ENCODE data around the gene RC3H2. TPM values are rescaled to one million over a fixed set of nuclear protein-coding genes. Genes with fewer than 3 reads are reported as not detected.
A peak's percentile ranks its signal among the peaks of the same experiment; 100 is the strongest.
"Not testable (repeated sequence)": the region's sequence is repeated elsewhere in the genome, so short reads cannot be mapped to it uniquely, and the experiment has no call there.

Gene RC3H2
- total RNA-seq, 1 experiment from 2014 or later: 26.1 TPM

DNA sequence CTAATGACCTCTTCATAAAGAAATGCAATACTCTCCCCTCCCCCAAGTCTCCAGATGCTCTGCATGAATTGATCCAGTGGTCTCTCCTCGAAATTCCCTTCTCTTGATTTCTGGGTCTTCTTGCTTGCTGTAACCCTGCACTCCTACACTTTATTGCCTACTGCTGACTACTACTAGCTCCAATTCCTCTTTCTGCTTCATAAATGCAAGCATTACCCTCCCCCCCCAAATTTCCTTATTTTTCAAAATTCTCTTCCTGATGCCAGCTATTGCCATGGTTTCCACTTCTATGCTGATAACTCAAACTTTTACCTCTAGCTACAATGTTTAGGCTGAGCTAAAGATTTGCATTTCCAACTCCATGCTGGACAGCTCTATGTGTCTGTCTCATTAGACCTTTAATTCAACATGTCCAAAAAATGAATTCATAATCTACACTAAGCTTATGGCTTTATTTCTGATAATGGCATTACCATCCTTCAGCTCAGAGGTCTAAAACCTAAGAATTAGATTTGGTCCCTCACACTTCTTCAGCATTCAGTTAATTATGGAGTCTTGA lies 24.7 kb upstream of the RC3H2 start:
- no peak for DNase-seq (ENCODE audit: low read depth)

DNA sequence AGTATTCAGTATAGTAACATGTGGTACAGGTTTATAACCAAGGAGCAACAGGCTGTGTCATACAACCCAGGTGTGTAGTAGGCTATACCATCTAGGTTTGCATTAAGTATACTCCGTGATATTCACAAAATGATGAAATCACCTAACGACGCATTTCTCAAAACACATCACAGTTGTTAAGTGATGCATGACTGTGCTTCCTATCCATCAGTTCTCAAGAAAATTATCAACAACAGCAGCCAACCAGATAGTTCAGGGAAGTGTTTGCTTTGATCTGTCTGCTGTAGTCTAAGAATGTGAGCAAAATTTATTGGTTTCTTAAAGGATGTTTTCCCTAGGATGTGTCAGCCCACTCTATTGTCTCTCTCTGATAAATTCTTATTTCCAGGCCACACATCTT lies 18.8 kb upstream of the RC3H2 start:
- DNase-seq (ENCODE audit: low read depth): no peak

DNA sequence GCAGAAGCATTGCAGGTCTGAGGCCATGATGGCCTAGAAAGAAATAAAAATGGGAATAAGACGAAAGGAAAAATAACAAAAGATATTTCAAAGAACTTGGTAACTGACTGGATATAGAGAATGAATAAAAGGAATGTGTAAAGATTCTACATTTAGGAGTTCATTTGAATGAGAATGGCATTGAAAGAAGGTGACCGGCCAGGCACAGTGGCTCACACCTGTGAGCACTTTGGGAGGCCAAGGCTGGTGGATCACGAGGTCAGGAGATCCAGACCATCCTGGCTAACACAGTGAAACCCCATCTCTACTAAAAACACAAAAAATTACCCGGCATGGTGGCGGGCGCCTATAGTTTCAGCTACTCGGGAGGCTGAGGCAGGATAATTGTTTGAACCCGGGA lies 17.6 kb upstream of the RC3H2 start:
- DNase-seq (ENCODE audit: low read depth): no peak

DNA sequence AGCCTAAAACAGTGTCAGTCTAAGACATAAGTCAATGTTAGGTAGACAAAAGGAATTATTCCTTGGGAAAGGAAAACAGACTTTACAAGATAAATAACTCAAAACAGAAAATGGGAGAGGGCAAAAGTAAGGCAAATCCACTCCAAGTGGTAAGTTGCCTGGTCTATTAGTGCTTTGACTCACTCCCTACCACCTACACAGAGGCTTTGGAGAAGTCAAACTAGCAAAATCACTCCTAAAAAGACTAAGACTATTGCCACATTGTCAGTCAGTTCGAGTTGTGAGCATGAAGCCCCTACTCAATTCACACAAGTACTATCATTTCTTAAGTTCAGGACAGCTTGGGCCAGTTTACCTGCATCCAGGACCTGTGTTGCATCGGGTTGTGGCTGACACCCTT lies 13.2 kb upstream of the RC3H2 start:
- DNase-seq (ENCODE audit: low read depth): no peak

DNA sequence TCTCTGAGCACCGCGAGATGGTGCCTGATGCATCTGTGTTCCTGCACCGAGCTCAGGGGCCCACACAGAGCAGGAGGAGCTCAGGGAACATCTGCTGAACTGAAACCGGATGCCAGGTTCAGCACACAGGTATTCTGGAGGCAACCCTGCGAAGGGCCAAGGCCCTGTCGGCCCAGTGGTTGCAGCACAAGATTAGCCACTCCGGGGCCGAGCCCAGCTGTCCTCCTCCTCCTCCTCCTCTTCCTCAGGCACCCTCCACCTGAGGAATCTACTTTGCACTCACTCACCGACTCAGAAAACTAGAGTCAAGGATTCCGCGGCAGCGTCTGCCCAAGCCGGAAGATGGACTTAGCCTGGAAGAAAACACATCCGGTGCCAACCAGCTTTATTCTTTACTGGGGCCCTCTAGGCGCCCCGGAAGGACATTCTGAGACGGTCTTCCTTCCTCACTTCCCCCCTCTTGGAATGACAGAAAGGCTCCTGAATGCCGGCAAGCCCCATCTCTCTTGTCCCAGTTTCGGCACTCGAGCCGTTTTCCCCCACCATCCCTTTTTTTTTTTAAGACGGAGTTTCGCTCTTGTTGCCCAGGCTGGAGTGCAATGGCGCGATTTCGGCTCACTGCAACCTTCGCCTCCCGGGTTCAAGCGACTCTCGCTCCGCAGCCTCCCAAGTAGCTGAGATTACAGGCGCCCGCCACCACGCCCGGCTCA lies 8.0 kb upstream of the RC3H2 start, which contains the start of gene ZBTB6:
Gene ZBTB6, minus strand, starts transcription at position 360 of the 710 bp plus-strand sequence. CDS start 1,251 bp downstream, outside the sequence.
- peak; percentile 86 for DNase-seq (ENCODE audit: low read depth)

DNA sequence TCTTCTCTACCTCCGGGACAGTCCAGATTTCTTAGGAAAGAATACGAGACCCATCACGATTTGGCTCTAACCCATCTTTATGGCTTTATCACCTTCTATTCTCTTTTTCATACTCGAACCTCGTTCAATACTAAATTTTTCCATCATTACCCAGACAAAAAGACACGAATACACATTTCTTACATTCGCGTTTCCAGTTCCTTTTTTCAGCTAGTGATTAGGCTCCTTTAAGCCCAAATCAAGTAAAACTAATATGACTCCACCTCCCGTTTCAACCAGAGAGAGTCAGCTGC lies 7.5 kb upstream of the RC3H2 start:
- DNase-seq (ENCODE audit: low read depth): no peak

DNA sequence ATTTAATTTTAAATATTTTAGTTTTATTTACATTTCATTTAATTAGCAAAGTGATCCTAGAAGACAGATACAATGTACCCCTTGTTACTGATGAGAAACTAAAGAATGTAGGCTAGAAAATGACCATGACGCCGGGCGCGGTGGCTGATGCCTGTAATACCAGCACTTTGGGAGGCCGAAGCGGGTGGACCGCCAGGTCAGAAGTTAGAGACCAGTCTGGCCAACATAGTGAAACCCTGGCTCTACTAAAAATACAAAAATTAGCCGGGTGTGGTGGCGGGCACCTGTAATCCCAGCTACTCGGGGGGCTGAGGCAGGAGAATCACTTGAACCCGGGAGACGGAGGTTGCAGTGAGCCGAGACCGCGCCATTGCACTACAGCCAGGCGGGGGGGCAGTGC lies 963 bp upstream of the RC3H2 start:
- DNase-seq (ENCODE audit: low read depth): not testable (repeated sequence)

DNA sequence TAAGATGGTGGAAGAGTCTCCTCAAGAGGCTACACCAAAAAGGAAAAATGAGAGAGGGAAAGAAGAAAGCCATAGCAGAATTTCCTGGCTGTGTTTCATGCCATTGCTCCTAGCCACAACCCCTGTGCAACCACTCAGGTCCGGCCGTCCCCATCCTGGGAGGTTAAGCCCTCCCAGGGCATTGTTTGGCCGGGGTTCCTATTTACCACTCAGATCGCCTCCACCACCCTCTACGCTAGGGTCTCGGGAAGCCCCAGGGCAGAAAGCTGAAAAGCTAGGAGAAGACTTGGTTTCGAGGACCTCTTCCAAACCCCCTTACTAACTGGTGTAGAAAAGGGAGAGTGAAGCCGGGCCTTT lies 715 bp downstream of the RC3H2 start:
- peak; percentile 57 for DNase-seq (ENCODE audit: low read depth)

DNA sequence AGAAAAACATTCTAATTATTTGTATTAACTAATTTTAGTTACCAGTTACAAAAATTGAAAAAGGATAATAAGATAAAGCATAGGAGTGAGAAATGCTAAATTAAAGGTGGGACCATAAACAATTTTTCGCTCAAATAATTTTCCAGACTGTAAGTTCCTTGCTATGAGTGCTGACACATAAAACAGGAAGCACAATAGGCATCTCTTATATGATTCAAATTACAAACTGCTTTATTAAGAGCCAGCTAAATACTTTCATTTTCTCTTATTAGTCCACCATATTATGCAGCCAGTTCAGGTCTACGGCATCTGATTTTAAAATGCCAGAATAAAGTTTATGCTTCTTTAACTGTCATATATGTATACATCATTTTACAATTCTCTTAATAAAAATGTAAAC lies 4.4 kb downstream of the RC3H2 start:
- DNase-seq (ENCODE audit: low read depth): peak; percentile 6

DNA sequence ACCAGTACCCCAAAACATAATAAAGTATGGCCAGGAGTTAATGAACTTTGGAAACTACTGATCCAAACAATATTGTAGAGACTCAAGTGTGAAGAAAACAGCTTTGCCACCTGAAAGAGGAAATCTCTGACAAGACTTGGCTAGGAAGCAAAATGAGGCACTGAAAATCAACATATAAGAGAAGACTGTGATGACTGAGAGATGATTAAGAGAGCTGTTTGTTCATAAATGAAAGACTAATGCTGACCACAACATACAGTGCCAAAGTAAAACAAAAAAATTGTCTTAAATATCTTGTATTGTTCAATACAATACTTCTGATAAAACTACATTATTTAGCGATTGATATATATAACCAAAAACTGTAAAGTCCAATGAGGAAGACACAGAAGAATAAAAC lies 7.2 kb downstream of the RC3H2 start:
- no peak for DNase-seq (ENCODE audit: low read depth)

DNA sequence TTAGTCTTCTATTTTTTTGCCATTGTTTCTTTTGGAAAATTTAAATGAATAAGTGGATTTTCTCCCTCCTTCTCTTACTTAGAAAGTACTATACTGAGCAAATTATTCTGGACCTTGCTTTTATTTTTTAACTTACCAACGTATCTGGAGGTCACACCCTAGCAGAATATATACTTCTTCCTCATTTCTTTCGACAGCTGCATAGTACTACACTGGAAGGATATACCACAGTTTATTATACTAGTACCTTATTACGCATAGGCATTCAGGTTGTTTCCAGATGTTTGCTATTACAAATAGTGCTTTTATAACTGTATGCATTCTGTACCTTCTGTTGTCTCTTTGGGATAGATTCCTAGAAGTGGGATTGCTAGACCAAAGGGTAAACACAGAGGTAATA lies 16.7 kb downstream of the RC3H2 start:
- no peak for DNase-seq (ENCODE audit: low read depth)

DNA sequence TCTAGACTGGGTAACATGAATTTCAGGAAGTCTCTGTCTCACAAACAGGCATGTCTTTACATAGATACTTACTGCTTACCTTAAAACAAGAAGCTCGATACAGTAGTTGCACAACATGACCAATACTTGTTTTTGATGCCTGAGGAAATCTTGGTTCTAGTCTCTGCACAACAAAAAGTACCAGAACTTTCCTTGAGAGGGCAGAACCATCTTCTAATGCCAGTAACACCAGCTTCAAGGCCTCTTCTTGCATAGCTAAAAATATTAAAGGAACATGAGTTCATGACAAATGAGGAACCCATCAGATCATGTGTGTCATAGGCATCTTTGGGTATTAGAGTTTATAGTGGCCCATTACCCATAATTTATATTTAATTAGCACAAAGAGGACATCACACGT lies 22.0 kb downstream of the RC3H2 start:
- no peak for DNase-seq (ENCODE audit: low read depth)

DNA sequence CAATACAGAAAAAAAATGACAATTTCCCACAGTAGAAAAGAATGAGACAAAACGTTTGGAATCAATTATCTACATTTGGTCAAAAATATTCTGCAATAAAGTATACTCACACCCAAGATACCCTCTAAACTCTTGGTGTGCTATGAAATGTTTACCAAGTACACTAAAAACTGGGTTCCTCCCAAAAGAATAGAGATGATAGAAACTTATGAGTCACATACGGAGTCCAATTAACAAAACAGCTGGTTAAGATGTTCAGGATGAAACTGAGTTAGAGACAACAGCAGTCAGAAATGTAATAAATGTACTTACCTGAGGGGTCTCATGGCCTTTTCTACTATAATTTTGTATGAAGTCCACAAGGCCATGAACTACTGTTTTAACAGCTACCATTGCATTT lies 25.7 kb downstream of the RC3H2 start:
- no peak for DNase-seq (ENCODE audit: low read depth)

DNA sequence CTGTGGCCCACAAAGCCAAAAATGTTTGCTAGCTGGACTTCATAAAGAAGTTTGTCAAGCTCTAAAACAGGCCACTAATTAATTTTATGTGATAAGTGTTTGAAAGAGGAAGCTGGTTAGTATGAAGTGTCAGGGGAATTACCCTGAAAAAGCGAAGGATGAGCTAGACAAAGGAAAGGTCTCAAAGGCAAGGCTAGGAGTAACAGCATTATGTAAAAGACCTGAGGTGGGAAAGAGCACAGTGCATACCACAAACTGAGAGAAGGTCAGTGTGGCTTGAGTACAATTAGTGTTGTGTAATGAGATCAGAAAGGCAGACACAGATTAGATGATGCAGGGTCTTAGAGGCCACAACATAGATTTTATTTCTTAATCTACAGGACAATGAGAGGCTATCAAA lies 29.6 kb downstream of the RC3H2 start:
- DNase-seq (ENCODE audit: low read depth): no peak

DNA sequence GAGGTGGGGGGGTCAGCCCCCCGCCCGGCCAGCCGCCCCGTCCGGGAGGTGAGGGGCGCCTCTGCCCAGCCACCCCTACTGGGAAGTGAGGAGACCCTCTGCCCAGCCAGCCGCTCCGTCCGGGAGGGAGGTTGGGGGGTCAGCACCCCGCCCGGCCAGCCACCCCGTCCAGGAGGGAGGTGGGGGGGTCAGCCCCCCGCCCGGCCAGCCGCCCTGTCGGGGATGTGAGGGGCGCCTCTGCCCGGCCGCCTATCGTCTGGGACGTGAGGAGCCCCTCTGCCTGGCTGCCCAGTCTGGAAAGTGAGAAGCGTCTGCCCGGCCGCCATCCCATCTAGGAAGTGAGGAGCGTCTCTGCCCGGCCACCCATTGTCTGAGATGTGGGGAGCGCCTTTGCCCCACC lies 37.9 kb downstream of the RC3H2 start:
- DNase-seq (ENCODE audit: low read depth): not testable (repeated sequence)

DNA sequence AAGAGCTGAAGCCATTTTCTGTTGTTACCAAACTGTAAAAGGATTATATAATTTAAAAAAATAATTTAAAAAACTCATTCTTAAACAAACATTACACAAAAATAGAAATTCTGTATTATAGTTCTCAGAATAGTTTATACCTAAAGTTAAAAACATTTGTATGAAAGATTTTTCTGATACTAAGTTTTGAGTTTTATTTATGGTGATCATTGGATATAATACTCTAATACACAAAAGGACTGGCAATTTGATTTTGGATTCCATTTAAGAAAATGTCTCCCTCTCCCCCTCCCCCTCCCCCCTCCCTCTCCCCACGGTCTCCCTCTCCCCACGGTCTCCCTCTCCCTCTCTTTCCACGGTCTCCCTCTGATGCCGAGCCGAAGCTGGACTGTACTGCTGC lies 39.1 kb downstream of the RC3H2 start:
- DNase-seq (ENCODE audit: low read depth): no peak

DNA sequence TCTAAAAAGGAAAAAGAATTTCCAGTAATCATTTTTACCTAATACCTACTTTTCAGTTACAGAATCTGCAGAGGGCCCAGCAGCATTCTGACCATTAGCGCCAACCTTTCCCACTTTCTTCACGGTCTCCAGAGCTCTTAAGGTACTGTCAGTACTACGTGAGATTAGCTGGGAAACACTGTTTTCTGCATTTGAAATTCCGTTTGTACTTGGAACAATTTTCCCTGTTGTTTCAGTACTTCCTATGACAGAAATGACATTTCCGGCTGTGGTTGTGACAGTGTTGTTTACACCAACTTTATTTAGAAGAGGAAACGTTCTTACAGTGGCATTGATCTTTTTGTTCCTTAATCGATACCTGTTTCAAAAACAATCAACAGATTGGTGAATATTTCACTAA lies 39.9 kb downstream of the RC3H2 start:
- DNase-seq (ENCODE audit: low read depth): no peak

DNA sequence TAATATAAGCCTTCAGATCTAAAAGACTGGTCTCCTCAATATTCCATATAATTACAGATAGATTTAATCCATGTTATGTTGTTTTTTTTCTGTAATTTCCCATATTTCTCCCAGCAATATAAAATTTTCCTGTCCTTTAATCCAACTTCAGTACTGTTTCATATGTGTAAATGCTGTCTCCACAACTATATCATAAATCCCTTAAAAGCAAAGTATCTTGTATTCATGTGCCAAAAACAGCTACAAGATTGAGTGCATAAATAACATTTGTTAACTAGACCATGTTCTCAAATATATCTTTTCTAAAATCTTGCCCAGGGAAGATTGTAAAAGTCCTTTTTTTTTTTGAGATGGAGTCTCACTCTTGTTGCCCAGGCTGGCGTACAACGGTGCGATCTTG lies 41.8 kb downstream of the RC3H2 start:
- DNase-seq (ENCODE audit: low read depth): no peak

DNA sequence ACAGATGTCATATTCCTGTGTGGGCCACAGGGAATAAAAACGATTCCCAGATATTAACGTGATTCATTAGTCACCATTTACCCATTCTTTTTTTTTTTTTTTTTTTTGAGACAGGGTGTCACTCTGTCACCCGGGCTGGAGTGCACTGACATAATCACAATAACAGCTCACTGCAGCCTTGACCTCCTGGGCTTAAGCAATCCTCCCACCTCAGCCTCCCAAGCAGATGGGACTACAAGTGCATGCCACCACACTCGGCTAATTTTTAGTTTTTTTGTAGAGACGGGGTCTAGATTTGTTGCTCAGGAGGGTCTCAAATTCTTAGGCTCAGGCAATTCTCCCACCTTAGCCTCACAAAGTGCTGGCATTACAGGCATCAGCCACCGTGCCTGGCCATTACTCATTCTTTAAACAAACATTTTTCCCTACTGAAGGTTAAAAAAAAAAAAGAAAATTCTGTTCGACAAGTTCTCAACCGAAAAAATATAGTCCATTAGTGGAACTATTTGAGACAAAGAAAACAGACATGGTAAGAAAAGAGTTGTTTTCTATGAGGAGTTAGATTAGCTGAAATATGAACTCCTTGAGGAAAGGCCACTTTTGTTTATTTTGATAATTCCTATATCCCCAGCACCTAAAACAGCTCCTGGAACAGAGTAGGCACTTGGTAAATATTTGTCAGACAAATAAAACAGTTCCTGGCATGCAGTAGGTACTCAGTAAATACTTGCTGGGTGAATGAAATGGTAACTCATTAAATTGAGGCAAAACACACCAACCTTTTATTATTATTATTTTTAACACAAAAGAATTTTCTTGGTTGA lies 44.6 kb downstream of the RC3H2 start:
- DNase-seq (ENCODE audit: low read depth): no peak

DNA sequence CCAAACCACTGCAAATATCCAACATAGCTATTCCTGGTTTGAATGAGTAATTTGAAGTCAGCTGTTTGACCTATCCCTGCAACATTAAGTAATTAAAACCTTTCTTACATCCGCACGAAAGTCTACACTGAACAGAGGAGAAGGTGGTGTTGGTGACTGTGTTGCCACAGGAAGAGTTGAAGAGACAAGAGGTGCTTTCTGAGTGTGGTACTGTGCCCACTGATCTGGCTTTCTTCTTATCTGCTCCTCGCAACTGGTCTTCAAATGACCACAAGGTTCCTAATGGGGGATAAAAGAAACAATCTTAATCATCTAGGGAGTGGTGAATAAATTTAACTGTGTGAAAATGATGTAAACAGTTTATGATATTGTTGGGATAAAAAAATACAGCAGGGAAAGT lies 47.3 kb downstream of the RC3H2 start:
- DNase-seq (ENCODE audit: low read depth): no peak

DNA sequence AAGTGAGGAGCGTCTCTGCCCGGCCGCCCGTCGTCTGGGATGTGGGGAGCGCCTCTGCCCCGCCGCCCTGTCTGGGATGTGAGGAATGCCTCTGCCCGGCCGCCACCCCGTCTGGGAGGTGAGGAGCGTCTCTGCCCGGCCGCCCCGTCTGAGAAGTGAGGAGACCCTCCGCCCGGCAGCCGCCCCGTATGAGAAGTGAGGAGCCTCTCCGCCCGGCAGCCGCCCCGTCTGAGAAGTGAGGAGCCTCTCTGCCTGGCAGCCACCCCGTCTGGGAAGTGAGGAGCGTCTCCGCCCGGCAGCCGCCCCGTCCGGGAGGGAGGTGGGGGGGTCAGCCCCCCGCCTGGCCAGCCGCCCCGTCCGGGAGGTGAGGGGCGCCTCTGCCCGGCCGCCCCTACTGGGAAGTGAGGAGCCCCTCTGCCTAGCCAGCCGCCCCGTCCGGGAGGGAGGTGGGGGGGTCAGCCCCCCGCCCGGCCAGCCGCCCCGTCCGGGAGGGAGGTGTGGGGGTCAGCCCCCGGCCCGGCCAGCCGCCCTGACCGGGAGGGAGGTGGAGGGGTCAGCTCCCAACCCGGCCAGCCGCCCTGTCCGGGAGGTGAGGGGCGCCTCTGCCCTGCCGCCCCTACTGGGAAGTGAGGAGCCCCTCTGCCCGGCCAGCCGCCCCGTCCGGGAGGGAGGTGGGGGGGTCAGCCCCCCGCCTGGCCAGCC lies 52.9 kb downstream of the RC3H2 start:
- not testable (repeated sequence) for DNase-seq (ENCODE audit: low read depth)

DNA sequence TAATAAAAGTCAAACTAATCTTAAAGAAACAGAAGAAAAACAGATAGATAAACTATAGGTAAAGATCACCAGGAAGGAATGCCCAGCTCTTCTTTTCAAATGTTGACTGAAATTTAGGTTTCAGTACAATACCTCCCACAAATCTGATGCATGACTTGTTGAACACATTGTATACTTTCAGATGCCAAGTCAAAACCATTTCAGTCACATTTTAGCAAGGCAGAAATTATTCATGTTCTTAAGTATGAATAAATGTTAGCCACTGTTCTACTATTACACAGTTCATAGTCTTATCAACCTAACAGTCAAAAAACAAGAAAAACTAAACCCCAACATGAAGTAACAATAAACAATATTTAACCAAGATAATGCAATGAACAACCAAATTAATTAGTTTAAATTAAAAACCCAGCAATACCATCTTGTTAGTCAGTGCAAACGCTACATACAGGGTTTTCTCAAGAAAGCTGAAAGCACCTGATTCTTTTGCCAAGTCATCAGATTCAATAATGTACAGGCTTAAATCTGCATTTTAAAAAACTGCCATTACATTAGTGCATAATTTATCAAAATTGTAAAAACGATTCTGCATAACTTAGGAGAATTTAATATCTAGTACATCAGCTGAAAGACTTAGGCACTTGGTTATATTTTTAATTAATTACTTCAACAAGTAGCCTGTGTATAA lies 56.8 kb downstream of the RC3H2 start:
- DNase-seq (ENCODE audit: low read depth): no peak

Measured in RPMI7951 (cell line).